HCT116 (cell line): Measurements from ENCODE around the gene FMN2. TPM values are rescaled to one million over a fixed set of nuclear protein-coding genes. Genes with fewer than 3 reads are reported as not detected.

Source experiments
- ATAC-seq: fragments of 200-7000 bp; cut with Tn5 transposase; 2 replicates; pipeline ENCODE4 v1.9.1; 2020; ENCODE audit warnings: mild to moderate bottlenecking, moderate library complexity
- BruUV-seq: library from RNA; stranded (reverse); fragments of 400-500 nt; replicated peaks from 2 replicates; lab custom pipeline; 2021; lab: Mats Ljungman, UMichigan
- CTCF ChIA-PET: fragments of 300-600 bp; sonication (Branson Sonifier 250); formaldehyde crosslinking; loops from one replicate; lab custom pipeline; 2021; ENCODE audit warnings: antibody characterized with exemption; lab: Charles Lee
- POLR2A ChIA-PET: fragments of 300-600, 350-600 bp; sonication (Branson Sonifier 250); formaldehyde crosslinking; loops from one replicate; lab custom pipeline; 2021; ENCODE audit warnings: antibody characterized with exemption; lab: Charles Lee
- RAD21 ChIA-PET, 2 experiments: fragments of 300-600 bp; sonication (Branson Sonifier 250); formaldehyde crosslinking; loops; one replicate each; lab custom pipeline; 2023; ENCODE audit warnings: low total read pairs in 2 of 2; ENCODE audit not compliant: uncharacterized antibody in 2 of 2, unreplicated experiment in 2 of 2, low non-redundant PET in 1 of 2; lab: Charles Lee
- DNase-seq: peaks from one replicate; pipeline ENCODE4 v3.0.0-alpha.2; 2010; ENCODE audit warnings: low read depth, low spot score
- H2AFZ ChIP-seq: fragments of 200-600 bp; shearing (Covaris generic), sonication (generic); 2 replicates; pipeline ENCODE4 v1.6.1; 2017; ENCODE audit warnings: low read depth, mixed run types, mixed read lengths, antibody characterized with exemption, low read length; ENCODE audit not compliant: poor library complexity, severe bottlenecking
- H3K27ac ChIP-seq: 2 replicates; pipeline ENCODE4 v1.5.1; 2012; ENCODE audit warnings: low read depth, low read length
- H3K27me3 ChIP-seq: fragments of 200-600 bp; sonication (generic); 2 replicates; pipeline ENCODE4 v1.6.1; 2016; ENCODE audit warnings: mixed run types, low read length, mixed read lengths; ENCODE audit not compliant: insufficient read depth
- H3K36me3 ChIP-seq, 2 experiments: fragments of 200-500 bp in 1 of 2; fragments of 200-600 bp in 1 of 2; sonication (Bioruptor generic) in 1 of 2; sonication (generic) in 1 of 2; 2 replicates each; pipeline versions ENCODE4 v1.5.1 to v1.6.1; 2014 to 2016; ENCODE audit warnings: low read length in 2 of 2, inconsistent platforms in 1 of 2, mixed read lengths in 1 of 2, mixed run types in 1 of 2; ENCODE audit not compliant: insufficient read depth in 2 of 2, control insufficient read depth in 1 of 2
- H3K4me1 ChIP-seq, 2 experiments: fragments of 200-600 bp in 1 of 2; sonication (generic) in 1 of 2; 2 replicates each; pipeline versions ENCODE4 v1.5.1 to v1.6.1; 2012 to 2017; ENCODE audit warnings: low read length in 2 of 2, inconsistent platforms in 1 of 2, mild to moderate bottlenecking in 1 of 2, mixed read lengths in 1 of 2, mixed run types in 1 of 2, moderate library complexity in 1 of 2; ENCODE audit not compliant: insufficient read depth in 2 of 2, control insufficient read depth in 1 of 2
- H3K4me2 ChIP-seq: fragments of 200-600 bp; sonication (generic); 2 replicates; pipeline ENCODE4 v1.6.1; 2017; ENCODE audit warnings: mixed run types, low read length, mixed read lengths
- H3K4me3 ChIP-seq, 2 experiments: fragments of 200-600 bp in 1 of 2; sonication (generic) in 1 of 2; replicated peaks in 1 of 2; 2 replicates each; pipeline ENCODE4 v1.5.1; 2011 to 2016; ENCODE audit warnings: low read length in 2 of 2, control low read depth in 1 of 2, low read depth in 1 of 2, mild to moderate bottlenecking in 1 of 2, mixed read lengths in 1 of 2, mixed run types in 1 of 2
- H3K79me2 ChIP-seq: fragments of 200-600 bp; sonication (generic); 2 replicates; pipeline ENCODE4 v1.6.1; 2017; ENCODE audit warnings: mild to moderate bottlenecking, mixed run types, low read length, moderate library complexity, mixed read lengths; ENCODE audit not compliant: insufficient read depth
- H3K9ac ChIP-seq: fragments of 200-600 bp; sonication (generic); 2 replicates; pipeline ENCODE4 v1.6.1; 2016; ENCODE audit warnings: low read length, mixed read lengths
- H3K9me2 ChIP-seq: fragments of 200-600 bp; sonication (generic), shearing (Covaris generic); 2 replicates; pipeline ENCODE4 v1.6.1; 2017; ENCODE audit warnings: mixed run types, mild to moderate bottlenecking, moderate library complexity; ENCODE audit not compliant: insufficient read depth
- H3K9me3 ChIP-seq, 2 experiments: fragments of 200-500 bp in 1 of 2; fragments of 200-600 bp in 1 of 2; sonication (Bioruptor generic) in 1 of 2; sonication (generic) in 1 of 2; 2 replicates each; pipeline ENCODE4 v1.6.1; 2014 to 2017; ENCODE audit warnings: low read length in 2 of 2, mixed read lengths in 2 of 2, inconsistent platforms in 1 of 2, low read depth in 1 of 2, mild to moderate bottlenecking in 1 of 2, mixed run types in 1 of 2, moderate library complexity in 1 of 2; ENCODE audit not compliant: control insufficient read depth in 1 of 2, insufficient read depth in 1 of 2
- H4K20me1 ChIP-seq: fragments of 200-600 bp; sonication (generic), shearing (Covaris generic); 2 replicates; pipeline ENCODE4 v1.6.1; 2017; ENCODE audit warnings: mixed run types, mild to moderate bottlenecking, moderate library complexity; ENCODE audit not compliant: insufficient read depth
- CEBPB ChIP-seq: IDR thresholded peaks from 2 replicates; pipeline ENCODE4 v1.6.1; 2012; ENCODE audit warnings: low read depth
- EZH2 ChIP-seq: fragments of 200-600 bp; sonication (generic); IDR thresholded peaks from 2 replicates; pipeline ENCODE4 v1.6.1; 2017; ENCODE audit warnings: antibody characterized with exemption, mixed run types
- FOSL1 ChIP-seq: IDR thresholded peaks from 2 replicates; pipeline ENCODE4 v1.6.1; 2012; ENCODE audit warnings: low read depth
- JUND ChIP-seq: IDR thresholded peaks from 2 replicates; pipeline ENCODE4 v1.6.1; 2012
- POLR2AphosphoS5 ChIP-seq: IDR thresholded peaks from 2 replicates; pipeline ENCODE4 v1.6.1; 2011; ENCODE audit warnings: mild to moderate bottlenecking, low read depth, low read length, moderate library complexity
- SRF ChIP-seq: IDR thresholded peaks from 2 replicates; pipeline ENCODE4 v1.6.1; 2012; ENCODE audit warnings: low read depth
- TCF7L2 ChIP-seq: IDR thresholded peaks from 2 replicates; pipeline ENCODE4 v1.7.0; 2011; ENCODE audit warnings: borderline replicate concordance, inconsistent platforms; ENCODE audit not compliant: insufficient read depth, insufficient read length; ENCODE audit errors: extremely low read depth
- YY1 ChIP-seq: IDR thresholded peaks from 2 replicates; pipeline ENCODE4 v1.6.1; 2011; ENCODE audit warnings: low read length, low read depth, moderate library complexity, mild to moderate bottlenecking; ENCODE audit not compliant: insufficient replicate concordance; ENCODE audit errors: extremely low read depth
- ZNF274 ChIP-seq: fragments of 200-500 bp; sonication (Bioruptor generic); IDR thresholded peaks from 2 replicates; pipeline ENCODE4 v1.6.1; 2014; ENCODE audit warnings: mild to moderate bottlenecking, low read depth, low read length, inconsistent platforms
- intact Hi-C: fragments of 100-400 bp; cut with micrococcal nuclease; formaldehyde crosslinking; loops from 2 replicates; pipeline ENCODE4 v1.10.0; 2022
- total RNA-seq: library from RNA; stranded (reverse); gene quantifications from one replicate; pipeline ENCODE4 v1.2.1, GENCODE V29; 2021; ENCODE audit not compliant: unreplicated experiment
- TF ChIP-seq, protein P1 (sequence below): IDR thresholded peaks from 2 replicates; pipeline ENCODE4 v1.6.1; 2012
- TF ChIP-seq, protein P2 (sequence below): IDR thresholded peaks from 2 replicates; pipeline ENCODE4 v1.6.1; 2012; ENCODE audit warnings: low read depth
- TF ChIP-seq, protein P3 (sequence below): IDR thresholded peaks from 2 replicates; pipeline ENCODE4 v1.6.1; 2011; ENCODE audit warnings: mild to moderate bottlenecking, low read length, moderate library complexity; ENCODE audit not compliant: insufficient replicate concordance; ENCODE audit errors: extremely low read depth
- TF ChIP-seq, protein P4 (sequence below), 3 experiments: fragments of 200-600 bp in 1 of 3; sonication (generic) in 1 of 3; IDR thresholded peaks in 2 of 3; conservative IDR thresholded peaks in 1 of 3; 2 replicates each; pipeline ENCODE4 v1.5.1; 2012 to 2017; ENCODE audit warnings: low read depth in 2 of 3, low read length in 2 of 3, antibody characterized with exemption in 1 of 3, borderline replicate concordance in 1 of 3, control low read depth in 1 of 3, mild to moderate bottlenecking in 1 of 3, mixed read lengths in 1 of 3, mixed run types in 1 of 3, moderate library complexity in 1 of 3; ENCODE audit not compliant: insufficient read depth in 1 of 3

FMN2 gene
- total RNA-seq, 1 experiment from 2014 or later, result not detected

DNA sequence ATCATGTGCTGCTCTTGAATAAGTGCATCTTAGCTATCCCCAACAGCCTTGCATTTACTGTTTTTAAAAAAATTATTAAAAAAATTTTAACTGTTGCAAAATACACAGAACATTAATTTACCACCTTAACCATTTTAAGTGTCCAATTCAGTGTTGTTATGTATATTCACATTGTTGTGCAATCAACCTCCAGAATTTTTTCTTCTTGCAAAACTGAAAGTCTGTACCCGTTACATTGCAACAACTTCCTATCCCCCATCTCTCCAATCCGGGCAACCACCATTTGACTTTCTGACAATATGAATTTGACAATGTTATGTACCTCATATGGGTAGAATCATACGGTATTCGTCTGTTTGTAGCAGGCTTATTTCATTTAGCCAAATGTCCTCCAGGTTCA lies 83.1 kb downstream of the FMN2 start:
- BruUV-seq, result no TSS peak
- POLR2A ChIA-PET, result no interaction called here
- H3K36me3 ChIP-seq, result no peaks in the 10 kb centered on the region
- H3K79me2 ChIP-seq, result no peaks in the 10 kb centered on the region
- H3K4me3 ChIP-seq, result no peak overlapping the region
- H3K27me3 ChIP-seq, result no peaks in the 10 kb centered on the region
- H3K27ac ChIP-seq, result no peak overlapping the region
- RAD21 ChIA-PET, result no interaction called here
- H4K20me1 ChIP-seq, result no peaks in the 10 kb centered on the region
- H3K4me2 ChIP-seq, result no peak overlapping the region
- ATAC-seq (no peak), DNase-seq (no peak)
- no peak overlapping the region for H2AFZ ChIP-seq
- intact Hi-C loops, result no loop called here
- H3K9me3 ChIP-seq, result peaks cover under 1 to 5% of the 10 kb centered on the region in 2 experiments; a peak in 2 of 4 replicates
- no peak overlapping the region for H3K9ac ChIP-seq
- no peaks in the 10 kb centered on the region for H3K9me2 ChIP-seq
- no peaks in the 10 kb centered on the region for H3K4me1 ChIP-seq
- TF ChIP-seq, protein P1, sequence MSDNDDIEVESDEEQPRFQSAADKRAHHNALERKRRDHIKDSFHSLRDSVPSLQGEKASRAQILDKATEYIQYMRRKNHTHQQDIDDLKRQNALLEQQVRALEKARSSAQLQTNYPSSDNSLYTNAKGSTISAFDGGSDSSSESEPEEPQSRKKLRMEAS, result no peak
- TF ChIP-seq TCF7L2 (no peak), ZNF274 (no peak), FOSL1 (no peak), JUND (no peak), EZH2 (no peak), YY1 (no peak), CEBPB (no peak), POLR2AphosphoS5 (no peak), SRF (no peak)
- TF ChIP-seq, protein P2, sequence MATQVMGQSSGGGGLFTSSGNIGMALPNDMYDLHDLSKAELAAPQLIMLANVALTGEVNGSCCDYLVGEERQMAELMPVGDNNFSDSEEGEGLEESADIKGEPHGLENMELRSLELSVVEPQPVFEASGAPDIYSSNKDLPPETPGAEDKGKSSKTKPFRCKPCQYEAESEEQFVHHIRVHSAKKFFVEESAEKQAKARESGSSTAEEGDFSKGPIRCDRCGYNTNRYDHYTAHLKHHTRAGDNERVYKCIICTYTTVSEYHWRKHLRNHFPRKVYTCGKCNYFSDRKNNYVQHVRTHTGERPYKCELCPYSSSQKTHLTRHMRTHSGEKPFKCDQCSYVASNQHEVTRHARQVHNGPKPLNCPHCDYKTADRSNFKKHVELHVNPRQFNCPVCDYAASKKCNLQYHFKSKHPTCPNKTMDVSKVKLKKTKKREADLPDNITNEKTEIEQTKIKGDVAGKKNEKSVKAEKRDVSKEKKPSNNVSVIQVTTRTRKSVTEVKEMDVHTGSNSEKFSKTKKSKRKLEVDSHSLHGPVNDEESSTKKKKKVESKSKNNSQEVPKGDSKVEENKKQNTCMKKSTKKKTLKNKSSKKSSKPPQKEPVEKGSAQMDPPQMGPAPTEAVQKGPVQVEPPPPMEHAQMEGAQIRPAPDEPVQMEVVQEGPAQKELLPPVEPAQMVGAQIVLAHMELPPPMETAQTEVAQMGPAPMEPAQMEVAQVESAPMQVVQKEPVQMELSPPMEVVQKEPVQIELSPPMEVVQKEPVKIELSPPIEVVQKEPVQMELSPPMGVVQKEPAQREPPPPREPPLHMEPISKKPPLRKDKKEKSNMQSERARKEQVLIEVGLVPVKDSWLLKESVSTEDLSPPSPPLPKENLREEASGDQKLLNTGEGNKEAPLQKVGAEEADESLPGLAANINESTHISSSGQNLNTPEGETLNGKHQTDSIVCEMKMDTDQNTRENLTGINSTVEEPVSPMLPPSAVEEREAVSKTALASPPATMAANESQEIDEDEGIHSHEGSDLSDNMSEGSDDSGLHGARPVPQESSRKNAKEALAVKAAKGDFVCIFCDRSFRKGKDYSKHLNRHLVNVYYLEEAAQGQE, result no peak
- TF ChIP-seq, protein P3, sequence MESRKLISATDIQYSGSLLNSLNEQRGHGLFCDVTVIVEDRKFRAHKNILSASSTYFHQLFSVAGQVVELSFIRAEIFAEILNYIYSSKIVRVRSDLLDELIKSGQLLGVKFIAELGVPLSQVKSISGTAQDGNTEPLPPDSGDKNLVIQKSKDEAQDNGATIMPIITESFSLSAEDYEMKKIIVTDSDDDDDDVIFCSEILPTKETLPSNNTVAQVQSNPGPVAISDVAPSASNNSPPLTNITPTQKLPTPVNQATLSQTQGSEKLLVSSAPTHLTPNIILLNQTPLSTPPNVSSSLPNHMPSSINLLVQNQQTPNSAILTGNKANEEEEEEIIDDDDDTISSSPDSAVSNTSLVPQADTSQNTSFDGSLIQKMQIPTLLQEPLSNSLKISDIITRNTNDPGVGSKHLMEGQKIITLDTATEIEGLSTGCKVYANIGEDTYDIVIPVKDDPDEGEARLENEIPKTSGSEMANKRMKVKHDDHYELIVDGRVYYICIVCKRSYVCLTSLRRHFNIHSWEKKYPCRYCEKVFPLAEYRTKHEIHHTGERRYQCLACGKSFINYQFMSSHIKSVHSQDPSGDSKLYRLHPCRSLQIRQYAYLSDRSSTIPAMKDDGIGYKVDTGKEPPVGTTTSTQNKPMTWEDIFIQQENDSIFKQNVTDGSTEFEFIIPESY, result no peak
- TF ChIP-seq, protein P4, sequence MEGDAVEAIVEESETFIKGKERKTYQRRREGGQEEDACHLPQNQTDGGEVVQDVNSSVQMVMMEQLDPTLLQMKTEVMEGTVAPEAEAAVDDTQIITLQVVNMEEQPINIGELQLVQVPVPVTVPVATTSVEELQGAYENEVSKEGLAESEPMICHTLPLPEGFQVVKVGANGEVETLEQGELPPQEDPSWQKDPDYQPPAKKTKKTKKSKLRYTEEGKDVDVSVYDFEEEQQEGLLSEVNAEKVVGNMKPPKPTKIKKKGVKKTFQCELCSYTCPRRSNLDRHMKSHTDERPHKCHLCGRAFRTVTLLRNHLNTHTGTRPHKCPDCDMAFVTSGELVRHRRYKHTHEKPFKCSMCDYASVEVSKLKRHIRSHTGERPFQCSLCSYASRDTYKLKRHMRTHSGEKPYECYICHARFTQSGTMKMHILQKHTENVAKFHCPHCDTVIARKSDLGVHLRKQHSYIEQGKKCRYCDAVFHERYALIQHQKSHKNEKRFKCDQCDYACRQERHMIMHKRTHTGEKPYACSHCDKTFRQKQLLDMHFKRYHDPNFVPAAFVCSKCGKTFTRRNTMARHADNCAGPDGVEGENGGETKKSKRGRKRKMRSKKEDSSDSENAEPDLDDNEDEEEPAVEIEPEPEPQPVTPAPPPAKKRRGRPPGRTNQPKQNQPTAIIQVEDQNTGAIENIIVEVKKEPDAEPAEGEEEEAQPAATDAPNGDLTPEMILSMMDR (IDR thresholded peaks at IDR 0.05 in 2 of 3, conservative IDR thresholded peaks at IDR 0.05 in 1 of 3; ENCODE audit: borderline replicate concordance in 1 of 3, insufficient read depth in 1 of 3, low read depth in 2 of 3, low read length in 2 of 3), result no peak
- CTCF ChIA-PET, result no interaction called here
